ENCODE data around the gene PRDM15.

- TF ChIP-seq CTCF (IDR thresholded peaks at IDR 0.05; ENCODE audit: extremely low read depth in 1 of 2, insufficient read depth in 1 of 2, low read depth in 1 of 2, low read length in 2 of 2) = no peak
- no peak for TF ChIP-seq POLR2A (IDR thresholded peaks at IDR 0.05; ENCODE audit: low read depth, low read length)
- TF ChIP-seq FOS (IDR thresholded peaks at IDR 0.05; ENCODE audit: borderline replicate concordance, insufficient read depth, low read length) = no peak
- no peak for TF ChIP-seq POLR2AphosphoS5 (IDR thresholded peaks at IDR 0.05; ENCODE audit: insufficient read depth, low read depth, low read length)
- no peak for TF ChIP-seq EZH2 (IDR thresholded peaks at IDR 0.05; ENCODE audit: borderline replicate concordance, low read depth, low read length, severe bottlenecking)
Measured at GRCh38 chr21:41824466-41825207, 54.5 kb downstream of the PRDM15 start.
